ENCODE data around the gene LAD1.

LAD1 gene

DNA sequence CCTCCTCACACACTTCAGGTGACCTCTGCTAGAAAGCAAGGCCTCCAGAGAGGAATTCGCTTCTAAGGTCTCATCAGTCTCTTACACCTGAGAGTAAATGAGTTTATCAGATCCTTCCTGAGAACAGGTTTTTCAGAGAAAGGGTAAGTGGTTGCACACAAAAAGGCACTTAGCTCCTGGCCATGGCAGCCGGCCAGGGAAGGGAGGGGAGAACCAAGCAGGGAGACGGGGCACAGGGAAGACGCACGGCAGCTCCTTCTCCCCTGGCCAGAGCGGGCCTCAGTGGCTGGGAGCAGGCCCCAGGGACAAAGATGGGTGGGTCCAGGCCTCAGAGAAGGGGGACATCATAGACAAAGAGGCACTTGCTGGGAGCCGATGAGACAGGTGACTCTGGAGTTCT lies 18.0 kb downstream of the LAD1 start:
- Histone ChIP-seq H3K79me2 (ENCODE audit: insufficient read depth, low read length) (no peaks in the 10 kb centered on the region), H3K4me1 (ENCODE audit: insufficient read depth, low read length, poor library complexity, severe bottlenecking) (no peaks in the 10 kb centered on the region), H3K4me3 (ENCODE audit: low read length, poor library complexity, severe bottlenecking) (no peak overlapping the region), H3F3A (ENCODE audit: low read depth) (no peaks in the 10 kb centered on the region), H3K9ac (ENCODE audit: low read depth, low read length, poor library complexity, severe bottlenecking) (no peak overlapping the region), H3K9me2 (replicated peaks; ENCODE audit: low read depth, low read length) (no peaks in the 10 kb centered on the region), H3K4me2 (ENCODE audit: low read depth, low read length, poor library complexity, severe bottlenecking) (no peak overlapping the region), H2AFZ (ENCODE audit: low read length) (no peak overlapping the region), H4K20me1 (ENCODE audit: insufficient read depth, low read length, poor library complexity, severe bottlenecking) (no peaks in the 10 kb centered on the region), H3K9me3 (ENCODE audit: insufficient read depth, low read depth, low read length) (no peaks in the 10 kb centered on the region), H3K27me3 (ENCODE audit: insufficient read depth, low read length, poor library complexity, severe bottlenecking) (no peaks in the 10 kb centered on the region), H3K36me3 (ENCODE audit: insufficient read depth, low read length) (no peaks in the 10 kb centered on the region)
- no peak for TF ChIP-seq CTCF (conservative IDR thresholded peaks at IDR 0.05; ENCODE audit: low read length)
- no peak for TF ChIP-seq EZH2phosphoT487 (IDR thresholded peaks at IDR 0.05; ENCODE audit: borderline replicate concordance)

GRCh38 chr1:201379733-201380242 lies 19.3 kb downstream of the LAD1 start:
- Histone ChIP-seq H3K4me1 (ENCODE audit: insufficient read depth, low read length, poor library complexity, severe bottlenecking) (no peaks in the 10 kb centered on the region), H3K4me3 (ENCODE audit: low read length, poor library complexity, severe bottlenecking) (no peak overlapping the region), H3K4me2 (ENCODE audit: low read depth, low read length, poor library complexity, severe bottlenecking) (no peak overlapping the region)

GRCh38 chr1:201378804-201379203 lies 20.3 kb downstream of the LAD1 start:
- Histone ChIP-seq H3K9ac (ENCODE audit: low read depth, low read length, poor library complexity, severe bottlenecking) (no peak overlapping the region), H3F3A (ENCODE audit: low read depth) (no peaks in the 10 kb centered on the region), H3K9me2 (replicated peaks; ENCODE audit: low read depth, low read length) (no peaks in the 10 kb centered on the region), H3K9me3 (ENCODE audit: insufficient read depth, low read depth, low read length) (no peaks in the 10 kb centered on the region), H3K4me1 (ENCODE audit: insufficient read depth, low read length, poor library complexity, severe bottlenecking) (no peaks in the 10 kb centered on the region), H3K27me3 (ENCODE audit: insufficient read depth, low read length, poor library complexity, severe bottlenecking) (no peaks in the 10 kb centered on the region), H3K4me2 (ENCODE audit: low read depth, low read length, poor library complexity, severe bottlenecking) (no peak overlapping the region), H2AFZ (ENCODE audit: low read length) (no peak overlapping the region), H3K36me3 (ENCODE audit: insufficient read depth, low read length) (no peaks in the 10 kb centered on the region), H4K20me1 (ENCODE audit: insufficient read depth, low read length, poor library complexity, severe bottlenecking) (no peaks in the 10 kb centered on the region), H3K4me3 (ENCODE audit: low read length, poor library complexity, severe bottlenecking) (no peak overlapping the region), H3K79me2 (ENCODE audit: insufficient read depth, low read length) (no peaks in the 10 kb centered on the region)
- TF ChIP-seq CTCF (conservative IDR thresholded peaks at IDR 0.05; ENCODE audit: low read length) (no peak), EZH2phosphoT487 (IDR thresholded peaks at IDR 0.05; ENCODE audit: borderline replicate concordance) (no peak)

More at GRCh38 chr1:201379733-201380242, 19.3 kb downstream of the LAD1 start:
- H3F3A ChIP-seq (ENCODE audit: low read depth) = no peaks in the 10 kb centered on the region
- H3K9me2 ChIP-seq (replicated peaks; ENCODE audit: low read depth, low read length) = no peaks in the 10 kb centered on the region
- H3K9ac ChIP-seq (ENCODE audit: low read depth, low read length, poor library complexity, severe bottlenecking) = no peak overlapping the region
- H3K79me2 ChIP-seq (ENCODE audit: insufficient read depth, low read length) = no peaks in the 10 kb centered on the region
- no peaks in the 10 kb centered on the region for H4K20me1 ChIP-seq (ENCODE audit: insufficient read depth, low read length, poor library complexity, severe bottlenecking)
- TF ChIP-seq CTCF (conservative IDR thresholded peaks at IDR 0.05; ENCODE audit: low read length) (no peak), EZH2phosphoT487 (IDR thresholded peaks at IDR 0.05; ENCODE audit: borderline replicate concordance) (no peak)
- no peaks in the 10 kb centered on the region for H3K27me3 ChIP-seq (ENCODE audit: insufficient read depth, low read length, poor library complexity, severe bottlenecking)
- no peak overlapping the region for H2AFZ ChIP-seq (ENCODE audit: low read length)
- H3K36me3 ChIP-seq (ENCODE audit: insufficient read depth, low read length) = no peaks in the 10 kb centered on the region
- no peaks in the 10 kb centered on the region for H3K9me3 ChIP-seq (ENCODE audit: insufficient read depth, low read depth, low read length)
